SU-DHL-6 (cell line): ENCODE results near the gene LMX1A.

Experiments
- H2AFZ ChIP-seq: fragments of 200-600 bp; sonication (generic); 2 replicates; pipeline ENCODE4 v1.6.1; 2014; ENCODE audit warnings: low read depth, mild to moderate bottlenecking, moderate library complexity, mixed read lengths, antibody characterized with exemption, low read length; ENCODE audit not compliant: severe bottlenecking
- H3F3A ChIP-seq: fragments of 200-600 bp; shearing (Covaris generic); 2 replicates; pipeline ENCODE4 v1.6.0; 2016; ENCODE audit warnings: antibody characterized with exemption, mild to moderate bottlenecking; ENCODE audit not compliant: insufficient read depth
- H3K27ac ChIP-seq: fragments of 200-600 bp; sonication (generic); 2 replicates; pipeline ENCODE4 v1.5.1; 2016; ENCODE audit warnings: low read depth, mild to moderate bottlenecking, low read length, moderate library complexity, mixed read lengths
- H3K27me3 ChIP-seq: fragments of 200-600 bp; sonication (generic), shearing (Covaris generic); 2 replicates; pipeline ENCODE4 v1.6.0; 2014; ENCODE audit warnings: mild to moderate bottlenecking, low read length
- H3K36me3 ChIP-seq: fragments of 200-600 bp; sonication (generic); 2 replicates; pipeline ENCODE4 v1.6.1; 2014; ENCODE audit warnings: mild to moderate bottlenecking, low read length, mixed read lengths
- H3K4me2 ChIP-seq: fragments of 300-600, 200-600 bp; shearing (Covaris generic), sonication (generic); 2 replicates; pipeline ENCODE4 v1.6.0; 2014; ENCODE audit warnings: low read length, low read depth, mild to moderate bottlenecking; ENCODE audit not compliant: poor library complexity, severe bottlenecking
- H3K4me3 ChIP-seq: fragments of 200-600 bp; sonication (generic); 2 replicates; pipeline ENCODE4 v1.5.1; 2014; ENCODE audit warnings: antibody characterized with exemption, low read length, mild to moderate bottlenecking, mixed read lengths; ENCODE audit not compliant: insufficient read depth, poor library complexity, severe bottlenecking
- H3K79me2 ChIP-seq: fragments of 200-600 bp; sonication (generic); 2 replicates; pipeline ENCODE4 v1.6.1; 2014; ENCODE audit warnings: mild to moderate bottlenecking, low read length, moderate library complexity; ENCODE audit not compliant: insufficient read depth
- H3K9ac ChIP-seq: fragments of 200-600 bp; sonication (generic); 2 replicates; pipeline ENCODE4 v1.7.0; 2014; ENCODE audit warnings: mild to moderate bottlenecking, low read length
- H3K9me2 ChIP-seq: fragments of 200-600 bp; sonication (generic); replicated peaks from 2 replicates; pipeline ENCODE4 v1.6.1; 2014; ENCODE audit warnings: low read length; ENCODE audit not compliant: insufficient read depth
- H3K9me3 ChIP-seq: fragments of 200-600 bp; sonication (generic); 2 replicates; pipeline ENCODE4 v1.6.1; 2014; ENCODE audit warnings: low read length, mixed read lengths; ENCODE audit not compliant: insufficient read depth
- H4K20me1 ChIP-seq: fragments of 200-600 bp; sonication (generic); 2 replicates; pipeline ENCODE4 v1.6.1; 2014; ENCODE audit warnings: low read depth, mild to moderate bottlenecking, antibody characterized with exemption, low read length, moderate library complexity, mixed read lengths
- CTCF ChIP-seq: fragments of 200-600 bp; sonication (generic); IDR thresholded peaks from one replicate; pipeline ENCODE4 v1.5.1; 2017; ENCODE audit warnings: antibody characterized with exemption, mild to moderate bottlenecking, low read length, moderate library complexity; ENCODE audit not compliant: insufficient read depth, poor library complexity, severe bottlenecking
- EZH2phosphoT487 ChIP-seq: fragments of 200-600 bp; sonication (generic), shearing (Covaris generic); conservative IDR thresholded peaks from 2 replicates; pipeline ENCODE4 v1.6.1; 2018; ENCODE audit warnings: mild to moderate bottlenecking, antibody characterized with exemption, low read length, moderate library complexity, mixed read lengths

Gene LMX1A

GRCh38 chr1:165253818-165254254, 102.7 kb downstream of the LMX1A start:
- no peak overlapping the region for H3K9ac ChIP-seq
- H3K9me2 ChIP-seq: no peaks in the 10 kb centered on the region
- no peaks in the 10 kb centered on the region for H3F3A ChIP-seq
- no peak overlapping the region for H2AFZ ChIP-seq
- H3K9me3 ChIP-seq: no peaks in the 10 kb centered on the region
- no peaks in the 10 kb centered on the region for H4K20me1 ChIP-seq
- no peaks in the 10 kb centered on the region for H3K36me3 ChIP-seq
- no peaks in the 10 kb centered on the region for H3K79me2 ChIP-seq
- H3K4me3 ChIP-seq: no peak overlapping the region
- no peak overlapping the region for H3K4me2 ChIP-seq
- no peaks in the 10 kb centered on the region for H3K27me3 ChIP-seq
- no peak overlapping the region for H3K27ac ChIP-seq
- no peak for TF ChIP-seq CTCF
- TF ChIP-seq EZH2phosphoT487: no peak

GRCh38 chr1:165248969-165249571, 107.4 kb downstream of the LMX1A start:
- H2AFZ ChIP-seq: no peak overlapping the region

GRCh38 chr1:165241952-165242351, 114.6 kb downstream of the LMX1A start:
- H2AFZ ChIP-seq: no peak overlapping the region
- no peaks in the 10 kb centered on the region for H4K20me1 ChIP-seq
- H3K36me3 ChIP-seq: no peaks in the 10 kb centered on the region
- no peak overlapping the region for H3K27ac ChIP-seq
- H3K27me3 ChIP-seq: peaks cover 3% of the 10 kb centered on the region; the same call in 1 of the 2 replicates
- no peak overlapping the region for H3K4me2 ChIP-seq
- no peaks in the 10 kb centered on the region for H3K79me2 ChIP-seq
- H3K9ac ChIP-seq: no peak overlapping the region
- H3F3A ChIP-seq: no peaks in the 10 kb centered on the region
- H3K9me3 ChIP-seq: no peaks in the 10 kb centered on the region
- TF ChIP-seq CTCF (no peak), EZH2phosphoT487 (no peak)
- no peak overlapping the region for H3K4me3 ChIP-seq
- H3K9me2 ChIP-seq: no peaks in the 10 kb centered on the region

More at GRCh38 chr1:165248969-165249571, 107.4 kb downstream of the LMX1A start:
- H3F3A ChIP-seq: no peaks in the 10 kb centered on the region
- H3K27me3 ChIP-seq: no peaks in the 10 kb centered on the region
- no peak overlapping the region for H3K9ac ChIP-seq
- no peak overlapping the region for H3K27ac ChIP-seq
- H3K4me3 ChIP-seq: no peak overlapping the region
- H4K20me1 ChIP-seq: no peaks in the 10 kb centered on the region
- no peak overlapping the region for H3K4me2 ChIP-seq
- no peaks in the 10 kb centered on the region for H3K79me2 ChIP-seq
- no peaks in the 10 kb centered on the region for H3K9me3 ChIP-seq
- TF ChIP-seq EZH2phosphoT487 (no peak), CTCF (no peak)
- no peaks in the 10 kb centered on the region for H3K36me3 ChIP-seq
- no peaks in the 10 kb centered on the region for H3K9me2 ChIP-seq
